ENCODE measurements around the gene TRIM72. TPM values are rescaled to one million over a fixed set of nuclear protein-coding genes. Genes with fewer than 3 reads are reported as not detected.

The TRIM72 gene
- total and polyA plus RNA-seq, 2 of the 4 experiments (the other 2 are of a cell fraction) = not detected

DNA sequence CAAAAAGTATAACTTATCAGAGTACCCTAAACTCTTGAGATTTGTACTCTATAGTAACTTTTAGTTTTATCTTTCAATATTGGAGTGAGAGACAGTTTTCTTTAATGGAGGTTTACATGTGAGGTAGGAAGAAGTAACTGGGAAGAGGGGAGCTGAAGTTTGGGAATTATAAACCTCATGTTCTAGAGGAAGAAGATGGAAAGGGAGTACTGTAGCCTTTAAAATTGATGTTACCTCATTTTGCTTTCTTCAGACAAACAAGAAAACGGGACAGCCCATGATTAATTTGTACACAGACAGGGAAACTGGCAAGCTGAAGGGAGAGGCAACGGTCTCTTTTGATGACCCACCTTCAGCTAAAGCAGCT is 24.5 kb upstream of the TRIM72 start:
- no peak overlapping the region for H3K27ac ChIP-seq (ENCODE audit: insufficient read depth, low read length)
- no peak overlapping the region for H2BK15ac ChIP-seq (ENCODE audit: low read depth, low read length)
- no peak overlapping the region for H4K91ac ChIP-seq (ENCODE audit: insufficient read depth, low read depth, low read length)
- no peak for ATAC-seq (ENCODE audit: low read depth)
- intact Hi-C loops (cut with micrococcal nuclease) = loop anchor here (10.0 kb wide), 1 partner anchor 685 kb away; the partner anchor contains the start of gene ZNF267
- H4K5ac ChIP-seq (ENCODE audit: low read depth, low read length) = no peak overlapping the region
- WGBS, 2 experiments (ENCODE audit: extremely low coverage in 2 of 2, insufficient read length in 1 of 2) = 100% methylated on average over 1 of the region's 2 CpGs; no CpG with 5 or more reads in 1 of the 2 experiments
- CTCF ChIA-PET = no interaction called here
- no peak overlapping the region for H2BK120ac ChIP-seq (ENCODE audit: low read depth, low read length)
- H3K27me3 ChIP-seq (ENCODE audit: control insufficient read depth, insufficient read depth, low read length) = no peaks in the 10 kb centered on the region
- peaks cover 71 to 92% of the 10 kb centered on the region in 2 experiments for H3K79me1 ChIP-seq (ENCODE audit: low read depth in 1 of 2, low read length in 2 of 2)
- POLR2A ChIA-PET (ENCODE audit: unreplicated experiment) = no interaction called here
- H2AK5ac ChIP-seq (ENCODE audit: low read depth, low read length) = no peak overlapping the region
- H3K36me3 ChIP-seq (ENCODE audit: control insufficient read depth, insufficient read depth, low read length) = peaks cover 91% of the 10 kb centered on the region
- H3K4me1 ChIP-seq (ENCODE audit: control insufficient read depth, insufficient read depth, low read length) = no peaks in the 10 kb centered on the region
- no peak overlapping the region for H3K14ac ChIP-seq (replicated peaks; ENCODE audit: low read depth, low read length)
- no peak for DNase-seq
- H3K4me2 ChIP-seq (ENCODE audit: low read depth, low read length) = no peak overlapping the region
- no peak overlapping the region for H2BK20ac ChIP-seq (ENCODE audit: low read depth, low read length)
- H2AFZ ChIP-seq (replicated peaks; ENCODE audit: low read length, poor library complexity) = no peak overlapping the region
- H4K8ac ChIP-seq (ENCODE audit: low read depth in 2 of 2, low read length in 2 of 2) = no peak overlapping the region
- in situ Hi-C loops (cut with MboI; ENCODE audit: low sequenced_read_pairs) = no loop called here
- no peak overlapping the region for H2BK5ac ChIP-seq (ENCODE audit: low read depth, low read length, poor library complexity, severe bottlenecking)
- no peak overlapping the region for H3K18ac ChIP-seq (ENCODE audit: low read depth, low read length)
- H2AK9ac ChIP-seq (replicated peaks; ENCODE audit: low read depth, low read length, poor library complexity) = no peak overlapping the region
- peaks cover 4% of the 10 kb centered on the region; the same call in 1 of the 2 replicates for H3K9me1 ChIP-seq (ENCODE audit: insufficient read depth, low read length)
- H3K9ac ChIP-seq (ENCODE audit: low read depth, low read length) = no peak overlapping the region
- no peak overlapping the region for H3K56ac ChIP-seq (ENCODE audit: extremely low read depth, insufficient read depth, low read length)
- H3K23ac ChIP-seq (ENCODE audit: low read depth, low read length) = no peak overlapping the region
- H3K4ac ChIP-seq (ENCODE audit: low read depth, low read length) = no peak overlapping the region
- H3K4me3 ChIP-seq (ENCODE audit: insufficient read depth, low read depth, low read length) = no peak overlapping the region
- TF ChIP-seq POLR2A (IDR thresholded peaks at IDR 0.05; ENCODE audit: low read depth, low read length) (no peak), SMC3 (IDR thresholded peaks at IDR 0.05; ENCODE audit: low read depth, low read length) (no peak)
- TF ChIP-seq, protein P1, sequence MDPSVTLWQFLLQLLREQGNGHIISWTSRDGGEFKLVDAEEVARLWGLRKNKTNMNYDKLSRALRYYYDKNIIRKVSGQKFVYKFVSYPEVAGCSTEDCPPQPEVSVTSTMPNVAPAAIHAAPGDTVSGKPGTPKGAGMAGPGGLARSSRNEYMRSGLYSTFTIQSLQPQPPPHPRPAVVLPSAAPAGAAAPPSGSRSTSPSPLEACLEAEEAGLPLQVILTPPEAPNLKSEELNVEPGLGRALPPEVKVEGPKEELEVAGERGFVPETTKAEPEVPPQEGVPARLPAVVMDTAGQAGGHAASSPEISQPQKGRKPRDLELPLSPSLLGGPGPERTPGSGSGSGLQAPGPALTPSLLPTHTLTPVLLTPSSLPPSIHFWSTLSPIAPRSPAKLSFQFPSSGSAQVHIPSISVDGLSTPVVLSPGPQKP (IDR thresholded peaks at IDR 0.05; ENCODE audit: borderline replicate concordance, low read depth, low read length) = no peak
- no peaks in the 10 kb centered on the region for H3K9me3 ChIP-seq (ENCODE audit: control insufficient read depth, insufficient read depth, low read length)
- peaks cover 92% of the 10 kb centered on the region for H4K20me1 ChIP-seq (ENCODE audit: insufficient read depth, low read length)
- dilution Hi-C loops (cut with HindIII; ENCODE audit: low sequenced_read_pairs, unreplicated experiment) = no loop called here
- no TSS peak for BruUV-seq (replicated peaks)
